K562 treated with DMSO at 1 percent for 48 hours (cell line): ENCODE measurements around the gene MRPL10. TPM values are rescaled to one million over a fixed set of nuclear protein-coding genes. Genes with fewer than 3 reads are reported as not detected.

Experiments used
- total RNA-seq: library from RNA; unstranded; fragments of 300-600 nt; gene quantifications from 2 replicates; pipeline ENCODE4 v1.2.3, GENCODE V29; 2022; ENCODE audit warnings: low replicate concordance; ENCODE audit errors: extremely low read depth

MRPL10 gene
- total RNA-seq = not detected in 2 replicates

GRCh38 chr17:47831003-47831933, at the start of gene MRPL10, which contains the start of gene LRRC46:
TSS of gene MRPL10 (minus strand) at chr17:47831541. CDS start at chr17:47831511, 30 bp downstream.
TSS of gene LRRC46 (plus strand) at chr17:47831670. CDS start at chr17:47831990, 320 bp downstream.

GRCh38 chr17:47850692-47851573, 19.6 kb upstream of the MRPL10 start, which contains the start of gene SP6:
TSS of gene SP6 (minus strand) at chr17:47851163. CDS start at chr17:47848429, 2,734 bp downstream.

GRCh38 chr17:47840742-47841487, 9.6 kb upstream of the MRPL10 start, which contains the start of gene SCRN2:
TSS of gene SCRN2 (minus strand) at chr17:47841273. CDS start at chr17:47840843, 430 bp downstream.

GRCh38 chr17:47821424-47822391, 9.6 kb downstream of the MRPL10 start, which contains the start of gene OSBPL7:
TSS of gene OSBPL7 (minus strand) at chr17:47821794. CDS start at chr17:47820278, 1,516 bp downstream.

Other genes with a start within 250 kb of the MRPL10 start
- 125 TPM in 1 of 2 replicates, not detected in the other for gene KPNB1, start 181.6 kb downstream of the MRPL10 start, total RNA-seq
- gene TBKBP1, start 137.4 kb downstream of the MRPL10 start, total RNA-seq = not detected in 2 replicates
- gene TBX21, start 98.3 kb downstream of the MRPL10 start, total RNA-seq = not detected in 2 replicates
- gene OSBPL7, start 9.7 kb downstream of the MRPL10 start, total RNA-seq = not detected in 2 replicates
- gene LRRC46, start 129 bp upstream of the MRPL10 start, total RNA-seq = not detected in 2 replicates
- not detected in 2 replicates for gene SCRN2, start 9.7 kb upstream of the MRPL10 start, total RNA-seq
- gene SP6, start 19.6 kb upstream of the MRPL10 start, total RNA-seq = not detected in 2 replicates
- gene SP2, start 64.7 kb upstream of the MRPL10 start, total RNA-seq = not detected in 2 replicates
- not detected in 2 replicates for gene PNPO, start 110.0 kb upstream of the MRPL10 start, total RNA-seq
- gene PRR15L, start 126.3 kb upstream of the MRPL10 start, total RNA-seq = not detected in 2 replicates
- gene CDK5RAP3, start 139.6 kb upstream of the MRPL10 start, total RNA-seq = not detected in 2 replicates
- gene COPZ2, start 206.3 kb upstream of the MRPL10 start, total RNA-seq = not detected in 2 replicates
- gene NFE2L1, start 216.8 kb upstream of the MRPL10 start, total RNA-seq = 109 and 493 TPM in 2 replicates